Caco-2 (cell line): Measurements from ENCODE around the gene ENOX1. TPM values are rescaled to one million over a fixed set of nuclear protein-coding genes. Genes with fewer than 3 reads are reported as not detected.

Experiments
- BruUV-seq: library from RNA; stranded (reverse); fragments of 400-500 nt; replicated peaks from 2 replicates; lab custom pipeline; 2021; lab: Mats Ljungman, UMichigan
- CTCF ChIA-PET: fragments of 300-600 bp; sonication (Branson Sonifier 250); formaldehyde crosslinking; loops from one replicate; lab custom pipeline; 2022; ENCODE audit warnings: antibody characterized with exemption; lab: Charles Lee
- POLR2A ChIA-PET: fragments of 300-600 bp; sonication (Branson Sonifier 250); formaldehyde crosslinking; loops from one replicate; lab custom pipeline; 2022; ENCODE audit warnings: antibody characterized with exemption; lab: Charles Lee
- DNase-seq, 2 experiments: peaks; one replicate each; pipeline versions ENCODE4 v3.0.0 to v3.0.0-alpha.2; 2020 to 2022
- H3K27me3 ChIP-seq: replicated peaks from 2 replicates; pipeline ENCODE4 v1.6.0; 2011; ENCODE audit warnings: low read length; ENCODE audit not compliant: control insufficient read depth, insufficient read depth
- H3K36me3 ChIP-seq: 2 replicates; pipeline ENCODE4 v1.5.1; 2011; ENCODE audit warnings: low read length; ENCODE audit not compliant: control insufficient read depth, insufficient read depth
- H3K4me1 ChIP-seq: fragments of 250-450 bp; sonication (Bioruptor Pico); 2 replicates; pipeline ENCODE4 v1.5.1; 2020; ENCODE audit warnings: mild to moderate bottlenecking
- H3K4me3 ChIP-seq: 2 replicates; pipeline ENCODE4 v1.5.1; 2011; ENCODE audit warnings: low read depth, mild to moderate bottlenecking, control low read depth, low read length
- H3K9me3 ChIP-seq: fragments of 250-450 bp; sonication (Bioruptor Pico); 2 replicates; pipeline ENCODE4 v1.5.1; 2020; ENCODE audit warnings: mild to moderate bottlenecking, moderate library complexity
- H3K27ac Mint-ChIP-seq: one replicate; pipeline ENCODE4 v1.8.0; 2022; ENCODE audit warnings: mixed read lengths; ENCODE audit not compliant: unreplicated experiment
- H3K27me3 Mint-ChIP-seq: one replicate; pipeline ENCODE4 v1.8.0; 2022; ENCODE audit warnings: mixed read lengths; ENCODE audit not compliant: insufficient read depth, unreplicated experiment
- H3K36me3 Mint-ChIP-seq: one replicate; pipeline ENCODE4 v1.8.0; 2022; ENCODE audit warnings: mild to moderate bottlenecking, mixed read lengths; ENCODE audit not compliant: insufficient read depth, unreplicated experiment
- H3K4me1 Mint-ChIP-seq: one replicate; pipeline ENCODE4 v1.8.0; 2022; ENCODE audit warnings: low read depth, mixed read lengths; ENCODE audit not compliant: unreplicated experiment
- H3K4me3 Mint-ChIP-seq: one replicate; pipeline ENCODE4 v1.8.0; 2022; ENCODE audit warnings: mild to moderate bottlenecking, moderate library complexity, mixed read lengths; ENCODE audit not compliant: unreplicated experiment
- H3K9me3 Mint-ChIP-seq: one replicate; pipeline ENCODE4 v1.8.0; 2022; ENCODE audit warnings: mixed read lengths; ENCODE audit not compliant: unreplicated experiment
- intact Hi-C: fragments of 100-400 bp; cut with micrococcal nuclease; formaldehyde crosslinking; loops from one replicate; pipeline ENCODE4 v1.10.0; 2022; ENCODE audit not compliant: unreplicated experiment
- total RNA-seq: library from RNA; stranded (reverse); gene quantifications from 2 replicates; pipeline ENCODE4 v1.2.3, GENCODE V29; 2022
- TF ChIP-seq, protein P1 (sequence below), 2 experiments: fragments of 200-600 bp in 1 of 2; IDR thresholded peaks; 1 replicate in 1 of 2; 2 replicates in 1 of 2; pipeline versions ENCODE4 v1.5.1 to v1.8.0; 2011 to 2022; ENCODE audit warnings: antibody characterized with exemption in 1 of 2, control low read depth in 1 of 2, inconsistent platforms in 1 of 2, low read depth in 1 of 2, low read length in 1 of 2, mild to moderate bottlenecking in 1 of 2, moderate library complexity in 1 of 2; ENCODE audit not compliant: insufficient read depth in 1 of 2, severe bottlenecking in 1 of 2, unreplicated experiment in 1 of 2

Gene ENOX1
- total RNA-seq, 1 experiment from 2014 or later, result 9.1 TPM

DNA sequence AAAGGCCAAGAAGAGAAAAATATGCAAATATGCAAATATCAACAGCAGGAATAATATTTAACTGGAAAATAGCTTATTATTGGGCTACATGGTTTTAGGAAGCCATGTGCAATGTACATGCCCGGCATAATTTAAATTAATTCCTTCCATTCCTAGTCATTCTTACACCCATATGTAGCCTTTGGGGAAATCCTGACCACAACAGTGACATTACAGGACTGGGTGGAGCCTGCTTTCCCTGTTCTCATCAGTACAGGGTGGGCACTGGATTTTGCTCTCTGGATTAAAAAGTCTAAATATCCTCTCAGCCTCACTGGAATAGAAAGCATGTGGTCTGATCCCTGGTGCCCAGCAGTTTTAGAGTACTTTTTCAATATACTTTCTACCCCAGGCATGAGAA, 565.2 kb downstream of the ENOX1 start:
- POLR2A ChIA-PET, result interaction anchor here (0.5 kb wide), 1 partner anchor 456 kb away, joined by 3 read pairs; no protein-coding TSS in a partner anchor
- TF ChIP-seq, protein P1, sequence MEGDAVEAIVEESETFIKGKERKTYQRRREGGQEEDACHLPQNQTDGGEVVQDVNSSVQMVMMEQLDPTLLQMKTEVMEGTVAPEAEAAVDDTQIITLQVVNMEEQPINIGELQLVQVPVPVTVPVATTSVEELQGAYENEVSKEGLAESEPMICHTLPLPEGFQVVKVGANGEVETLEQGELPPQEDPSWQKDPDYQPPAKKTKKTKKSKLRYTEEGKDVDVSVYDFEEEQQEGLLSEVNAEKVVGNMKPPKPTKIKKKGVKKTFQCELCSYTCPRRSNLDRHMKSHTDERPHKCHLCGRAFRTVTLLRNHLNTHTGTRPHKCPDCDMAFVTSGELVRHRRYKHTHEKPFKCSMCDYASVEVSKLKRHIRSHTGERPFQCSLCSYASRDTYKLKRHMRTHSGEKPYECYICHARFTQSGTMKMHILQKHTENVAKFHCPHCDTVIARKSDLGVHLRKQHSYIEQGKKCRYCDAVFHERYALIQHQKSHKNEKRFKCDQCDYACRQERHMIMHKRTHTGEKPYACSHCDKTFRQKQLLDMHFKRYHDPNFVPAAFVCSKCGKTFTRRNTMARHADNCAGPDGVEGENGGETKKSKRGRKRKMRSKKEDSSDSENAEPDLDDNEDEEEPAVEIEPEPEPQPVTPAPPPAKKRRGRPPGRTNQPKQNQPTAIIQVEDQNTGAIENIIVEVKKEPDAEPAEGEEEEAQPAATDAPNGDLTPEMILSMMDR (IDR thresholded peaks at IDR 0.05; ENCODE audit: insufficient read depth in 1 of 2, low read depth in 1 of 2, low read length in 1 of 2, severe bottlenecking in 1 of 2, unreplicated experiment in 1 of 2), result no peak
- intact Hi-C loops, result no loop called here

DNA sequence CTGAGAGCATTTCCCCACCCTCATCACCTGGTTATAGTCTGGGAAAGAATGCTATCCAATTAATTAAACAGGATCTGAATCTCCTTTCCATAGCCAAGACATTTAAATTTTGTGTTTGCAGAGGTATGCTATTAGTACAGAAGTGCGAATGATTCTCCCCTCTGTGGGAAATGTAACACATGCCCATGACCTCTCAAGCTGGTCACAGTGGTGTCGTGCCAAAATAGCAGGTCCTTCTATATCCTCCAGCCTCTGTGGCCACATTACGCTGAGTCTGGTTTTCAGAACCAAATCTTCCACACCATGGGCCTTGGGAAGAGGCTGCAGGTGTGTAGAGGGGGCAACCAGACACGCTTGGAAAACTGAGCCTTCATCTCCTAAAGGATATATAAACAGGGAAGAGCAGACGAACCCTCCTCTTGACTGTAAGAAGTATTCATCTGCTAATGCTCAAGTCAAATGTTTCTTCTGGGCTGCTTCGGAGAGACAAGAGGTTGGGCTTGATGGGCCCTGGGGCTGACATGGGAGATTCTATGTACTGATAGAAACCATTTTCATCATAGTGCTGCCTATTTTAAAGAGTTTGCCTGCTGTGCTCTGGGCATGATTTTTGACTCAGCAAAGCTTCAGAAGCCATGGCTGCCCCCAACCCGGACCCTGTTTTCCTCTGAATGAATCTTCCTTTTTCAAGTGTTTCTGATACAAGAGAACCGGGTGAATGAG, 565.7 kb downstream of the ENOX1 start:
- no peaks in the 10 kb centered on the region for H3K4me1 Mint-ChIP-seq
- no peaks in the 10 kb centered on the region for H3K9me3 Mint-ChIP-seq
- TF ChIP-seq, protein P1 (IDR thresholded peaks at IDR 0.05; ENCODE audit: insufficient read depth in 1 of 2, low read depth in 1 of 2, low read length in 1 of 2, severe bottlenecking in 1 of 2, unreplicated experiment in 1 of 2), result no peak
- ChIA-PET POLR2A (interaction anchor here (0.5 kb wide), 1 partner anchor 457 kb away, joined by 3 read pairs; no protein-coding TSS in a partner anchor), CTCF (no interaction called here)
- Histone ChIP-seq H3K9me3 (no peaks in the 10 kb centered on the region), H3K27me3 (no peaks in the 10 kb centered on the region), H3K4me3 (no peak overlapping the region), H3K36me3 (no peaks in the 10 kb centered on the region), H3K4me1 (no peaks in the 10 kb centered on the region)
- no peak overlapping the region for H3K4me3 Mint-ChIP-seq
- DNase-seq, result no peak
- H3K27me3 Mint-ChIP-seq, result no peaks in the 10 kb centered on the region
- no TSS peak for BruUV-seq
- no peak overlapping the region for H3K27ac Mint-ChIP-seq
- intact Hi-C loops, result no loop called here
- H3K36me3 Mint-ChIP-seq, result peaks cover 5% of the 10 kb centered on the region

More for the DNA sequence above, 565.2 kb downstream of the ENOX1 start:
- no peaks in the 10 kb centered on the region for H3K27me3 ChIP-seq
- H3K9me3 ChIP-seq, result no peaks in the 10 kb centered on the region
- Mint-ChIP-seq H3K4me1 (no peaks in the 10 kb centered on the region), H3K27ac (no peak overlapping the region), H3K27me3 (no peaks in the 10 kb centered on the region), H3K36me3 (peaks cover 5% of the 10 kb centered on the region), H3K4me3 (no peak overlapping the region), H3K9me3 (no peaks in the 10 kb centered on the region)
- DNase-seq, result no peak
- BruUV-seq, result no TSS peak
- H3K4me1 ChIP-seq, result no peaks in the 10 kb centered on the region
- CTCF ChIA-PET, result no interaction called here
- H3K4me3 ChIP-seq, result no peak overlapping the region
- no peaks in the 10 kb centered on the region for H3K36me3 ChIP-seq

DNA sequence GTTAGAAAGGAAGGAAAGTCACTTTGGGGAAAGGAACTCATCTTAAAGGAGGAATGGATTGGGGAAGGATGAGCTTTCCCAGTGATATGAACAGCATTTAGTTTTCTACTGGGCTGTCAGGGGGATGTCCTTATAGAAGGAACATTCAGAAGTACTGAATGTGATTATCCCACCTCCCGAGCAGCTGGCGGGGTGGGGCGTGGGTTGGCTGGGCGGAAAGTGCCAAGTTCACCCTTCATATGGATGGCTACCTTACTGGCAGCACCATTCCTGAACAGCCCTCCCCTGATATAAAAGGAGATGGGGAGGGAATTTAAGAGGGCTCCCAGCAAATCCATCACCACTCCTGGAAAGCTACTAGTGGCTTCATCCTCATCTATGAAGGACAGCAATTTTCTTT, 572.6 kb downstream of the ENOX1 start:
- no peaks in the 10 kb centered on the region for H3K9me3 Mint-ChIP-seq
- intact Hi-C loops, result no loop called here
- Histone ChIP-seq H3K4me1 (no peaks in the 10 kb centered on the region), H3K36me3 (no peaks in the 10 kb centered on the region), H3K27me3 (no peaks in the 10 kb centered on the region), H3K9me3 (no peaks in the 10 kb centered on the region), H3K4me3 (no peak overlapping the region)
- TF ChIP-seq, protein P1 (IDR thresholded peaks at IDR 0.05; ENCODE audit: insufficient read depth in 1 of 2, low read depth in 1 of 2, low read length in 1 of 2, severe bottlenecking in 1 of 2, unreplicated experiment in 1 of 2), result no peak
- no peaks in the 10 kb centered on the region for H3K36me3 Mint-ChIP-seq
- ChIA-PET CTCF (no interaction called here), POLR2A (no interaction called here)
- no TSS peak for BruUV-seq
- H3K27me3 Mint-ChIP-seq, result no peaks in the 10 kb centered on the region
- H3K4me1 Mint-ChIP-seq, result no peaks in the 10 kb centered on the region
- no peak for DNase-seq
- no peak overlapping the region for H3K27ac Mint-ChIP-seq
- H3K4me3 Mint-ChIP-seq, result no peak overlapping the region
